Uterus (tissue), 4 donors: Measurements from ENCODE around the gene PCMTD2. TPM values are rescaled to one million over a fixed set of nuclear protein-coding genes. Genes with fewer than 3 reads are reported as not detected.

Experiments used
- DNase-seq, 2 donors: peaks; one replicate each; pipeline ENCODE4 v3.0.0-alpha.2; 2019 to 2020
- H3K27ac ChIP-seq, 2 donors: fragments of 200-600 bp; sonication (generic); 1 replicate in 1 of 2; 2 replicates in 1 of 2; pipeline ENCODE4 v1.5.1; 2016 to 2018
- H3K27me3 ChIP-seq, 2 donors: fragments of 200-600 bp; sonication (generic); one replicate each; pipeline ENCODE4 v1.5.1; 2018 to 2019; ENCODE audit warnings: control low read depth in 1 of 2
- H3K36me3 ChIP-seq, 2 donors: fragments of 200-600 bp; sonication (generic); one replicate each; pipeline ENCODE4 v1.5.1; 2019; ENCODE audit warnings: control low read depth in 1 of 2
- H3K4me1 ChIP-seq, 2 donors: fragments of 200-600 bp; sonication (generic); one replicate each; pipeline ENCODE4 v1.5.1; 2018 to 2019; ENCODE audit warnings: control low read depth in 1 of 2
- H3K4me3 ChIP-seq, 2 donors: fragments of 200-600 bp; sonication (generic); 1 replicate in 1 of 2; 2 replicates in 1 of 2; pipeline ENCODE4 v1.5.1; 2018 to 2019; ENCODE audit warnings: mild to moderate bottlenecking in 1 of 2
- H3K9me3 ChIP-seq, 2 donors: fragments of 200-600 bp; sonication (generic); one replicate each; pipeline ENCODE4 v1.5.1; 2019; ENCODE audit warnings: control low read depth in 1 of 2
- POLR2A ChIP-seq, 2 donors: fragments of 450-650 bp; IDR thresholded peaks; one replicate each; pipeline ENCODE4 v1.6.1; 2016; ENCODE audit warnings: antibody characterized with exemption in 2 of 2, mild to moderate bottlenecking in 1 of 2, moderate library complexity in 1 of 2
- intact Hi-C: fragments of 100-400 bp; cut with DNase I; formaldehyde crosslinking; loops from one replicate; pipeline ENCODE4 v1.15.1; 2023; ENCODE audit warnings: low total_unique reads
- total RNA-seq, 4 donors: library from RNA; depleted of rRNA in 3 of 4; stranded (reverse); fragments of >200 nt in 3 of 4; gene quantifications; one replicate each; pipeline versions ENCODE4 v1.1.0 to v1.2.4, GENCODE V29; 2014 to 2023
- TF ChIP-seq, protein P1 (sequence below), 4 experiments: fragments of 200-600 bp in 2 of 4; fragments of 450-650 bp in 2 of 4; sonication (generic) in 2 of 4; IDR thresholded peaks; one replicate each; pipeline ENCODE4 v1.5.1; 2016 to 2019; ENCODE audit warnings: antibody characterized with exemption in 4 of 4, mild to moderate bottlenecking in 2 of 4, moderate library complexity in 1 of 4
- donor health status: DM: yes; HTN: yes; CAD: no.

The PCMTD2 gene
- total RNA-seq, 4 donors from 2014 or later = 50.5 to 162 (median 66.1) TPM

DNA sequence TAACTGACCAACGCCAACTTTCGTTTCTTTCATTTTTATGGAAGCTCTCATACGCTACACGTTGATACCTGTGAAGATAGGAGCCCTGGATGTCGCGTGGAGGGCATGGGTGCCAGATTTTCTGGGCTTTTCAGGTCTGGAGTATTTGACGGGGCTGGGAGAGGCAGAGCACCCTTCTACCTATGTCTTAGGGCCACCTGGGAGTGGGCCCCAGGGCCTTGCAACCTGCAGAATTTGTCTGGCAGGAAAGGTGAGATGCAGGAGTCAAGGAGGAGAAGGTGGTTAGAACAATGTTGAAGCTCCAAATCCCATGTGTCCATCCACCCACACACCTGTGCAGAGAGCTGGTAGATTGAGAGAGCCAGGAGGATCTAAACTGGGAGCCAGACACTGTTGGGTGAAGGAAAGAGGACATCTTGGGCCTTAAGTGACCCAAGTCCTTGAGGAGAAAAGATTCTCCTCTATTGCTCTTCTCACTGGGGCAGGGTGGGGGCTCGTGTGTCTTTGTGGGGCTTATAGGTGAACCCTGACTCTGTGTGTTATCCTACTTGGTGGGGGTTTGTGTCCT lies 27.4 kb upstream of the PCMTD2 start:
- Histone ChIP-seq H3K27ac (no peak overlapping the region), H3K4me1 (no peaks in the 10 kb centered on the region), H3K4me3 (no peak overlapping the region), H3K9me3 (no peaks in the 10 kb centered on the region), H3K36me3 (no peaks in the 10 kb centered on the region), H3K27me3 (no peaks in the 10 kb centered on the region)
- intact Hi-C loops = no loop called here
- DNase-seq = no peak
- TF ChIP-seq, protein P1, sequence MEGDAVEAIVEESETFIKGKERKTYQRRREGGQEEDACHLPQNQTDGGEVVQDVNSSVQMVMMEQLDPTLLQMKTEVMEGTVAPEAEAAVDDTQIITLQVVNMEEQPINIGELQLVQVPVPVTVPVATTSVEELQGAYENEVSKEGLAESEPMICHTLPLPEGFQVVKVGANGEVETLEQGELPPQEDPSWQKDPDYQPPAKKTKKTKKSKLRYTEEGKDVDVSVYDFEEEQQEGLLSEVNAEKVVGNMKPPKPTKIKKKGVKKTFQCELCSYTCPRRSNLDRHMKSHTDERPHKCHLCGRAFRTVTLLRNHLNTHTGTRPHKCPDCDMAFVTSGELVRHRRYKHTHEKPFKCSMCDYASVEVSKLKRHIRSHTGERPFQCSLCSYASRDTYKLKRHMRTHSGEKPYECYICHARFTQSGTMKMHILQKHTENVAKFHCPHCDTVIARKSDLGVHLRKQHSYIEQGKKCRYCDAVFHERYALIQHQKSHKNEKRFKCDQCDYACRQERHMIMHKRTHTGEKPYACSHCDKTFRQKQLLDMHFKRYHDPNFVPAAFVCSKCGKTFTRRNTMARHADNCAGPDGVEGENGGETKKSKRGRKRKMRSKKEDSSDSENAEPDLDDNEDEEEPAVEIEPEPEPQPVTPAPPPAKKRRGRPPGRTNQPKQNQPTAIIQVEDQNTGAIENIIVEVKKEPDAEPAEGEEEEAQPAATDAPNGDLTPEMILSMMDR (IDR thresholded peaks at IDR 0.05) = no peak
- TF ChIP-seq POLR2A (IDR thresholded peaks at IDR 0.05) = no peak

DNA sequence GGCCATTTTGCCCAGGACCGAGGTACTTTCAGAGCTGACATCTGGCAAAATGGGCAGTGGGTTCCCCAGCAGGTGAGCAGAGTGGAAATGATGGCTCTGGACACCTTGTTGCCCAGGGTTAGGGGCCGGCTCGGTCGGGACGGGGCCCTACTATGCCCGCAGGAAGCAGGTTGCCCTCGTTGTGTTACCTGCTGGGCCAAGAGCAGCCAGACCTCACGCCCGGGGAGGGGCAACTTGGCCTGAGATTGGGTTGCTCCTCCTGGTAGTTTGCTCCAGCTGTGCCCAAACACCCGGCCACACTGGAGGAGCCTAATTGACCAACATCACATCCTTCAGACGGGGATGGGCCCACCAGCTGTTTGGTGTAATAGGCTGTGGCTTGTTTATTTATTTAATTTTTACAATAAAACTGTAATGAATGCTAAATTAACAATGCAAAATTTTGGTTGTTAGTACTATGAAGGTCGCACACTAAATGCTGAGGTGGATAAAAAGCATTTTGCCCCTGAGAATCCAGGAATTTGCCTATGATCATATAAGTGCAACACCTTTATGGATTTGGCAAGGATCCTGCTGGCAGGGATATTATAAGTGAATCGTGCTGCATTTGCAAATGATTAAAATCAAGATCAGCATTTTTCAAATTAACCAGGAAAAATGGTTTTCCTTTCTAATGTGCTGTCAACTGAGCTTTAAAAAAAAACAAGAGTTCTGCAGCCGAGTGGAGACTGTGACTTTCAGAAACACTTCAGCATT lies 26.6 kb upstream of the PCMTD2 start:
- DNase-seq = no peak
- Histone ChIP-seq H3K9me3 (no peaks in the 10 kb centered on the region), H3K4me3 (no peak overlapping the region), H3K27me3 (no peaks in the 10 kb centered on the region), H3K4me1 (no peaks in the 10 kb centered on the region), H3K27ac (no peak overlapping the region), H3K36me3 (no peaks in the 10 kb centered on the region)
- intact Hi-C loops = no loop called here
- TF ChIP-seq, protein P1 (IDR thresholded peaks at IDR 0.05) = no peak
- TF ChIP-seq POLR2A (IDR thresholded peaks at IDR 0.05) = no peak

DNA sequence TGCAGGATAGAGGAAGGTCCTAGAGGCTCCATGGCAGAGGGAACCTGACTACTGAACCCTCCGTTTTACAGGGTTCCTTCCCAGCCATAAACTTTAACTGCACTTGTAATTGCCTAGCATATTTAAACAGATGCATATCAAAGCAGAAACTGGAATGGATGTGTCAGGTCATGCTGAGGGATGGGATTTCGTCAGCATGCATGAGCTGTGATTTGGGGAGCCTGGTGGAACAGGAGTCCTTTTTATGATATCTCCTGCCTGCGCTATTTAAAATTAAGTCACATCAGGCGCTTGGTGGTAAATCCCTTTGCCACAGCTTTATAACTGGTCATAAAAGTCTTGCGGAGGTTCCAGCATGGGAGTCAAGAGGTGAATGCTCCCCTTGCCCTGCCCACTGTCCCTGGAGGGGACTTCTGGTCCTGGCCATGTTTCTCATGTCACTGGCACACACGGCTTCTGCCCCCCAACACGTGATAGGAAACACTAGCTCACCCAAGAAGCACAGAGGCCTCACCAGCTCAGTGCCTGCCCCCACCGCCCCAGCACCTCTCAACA lies 26.0 kb upstream of the PCMTD2 start:
- H3K4me3 ChIP-seq = no peak overlapping the region
- TF ChIP-seq, protein P1 (IDR thresholded peaks at IDR 0.05) = no peak
- no peak for TF ChIP-seq POLR2A (IDR thresholded peaks at IDR 0.05)
- no peaks in the 10 kb centered on the region for H3K27me3 ChIP-seq
- H3K27ac ChIP-seq = no peak overlapping the region
- DNase-seq = no peak
- H3K36me3 ChIP-seq = no peaks in the 10 kb centered on the region
- H3K9me3 ChIP-seq = no peaks in the 10 kb centered on the region
- intact Hi-C loops = no loop called here
- no peaks in the 10 kb centered on the region for H3K4me1 ChIP-seq

DNA sequence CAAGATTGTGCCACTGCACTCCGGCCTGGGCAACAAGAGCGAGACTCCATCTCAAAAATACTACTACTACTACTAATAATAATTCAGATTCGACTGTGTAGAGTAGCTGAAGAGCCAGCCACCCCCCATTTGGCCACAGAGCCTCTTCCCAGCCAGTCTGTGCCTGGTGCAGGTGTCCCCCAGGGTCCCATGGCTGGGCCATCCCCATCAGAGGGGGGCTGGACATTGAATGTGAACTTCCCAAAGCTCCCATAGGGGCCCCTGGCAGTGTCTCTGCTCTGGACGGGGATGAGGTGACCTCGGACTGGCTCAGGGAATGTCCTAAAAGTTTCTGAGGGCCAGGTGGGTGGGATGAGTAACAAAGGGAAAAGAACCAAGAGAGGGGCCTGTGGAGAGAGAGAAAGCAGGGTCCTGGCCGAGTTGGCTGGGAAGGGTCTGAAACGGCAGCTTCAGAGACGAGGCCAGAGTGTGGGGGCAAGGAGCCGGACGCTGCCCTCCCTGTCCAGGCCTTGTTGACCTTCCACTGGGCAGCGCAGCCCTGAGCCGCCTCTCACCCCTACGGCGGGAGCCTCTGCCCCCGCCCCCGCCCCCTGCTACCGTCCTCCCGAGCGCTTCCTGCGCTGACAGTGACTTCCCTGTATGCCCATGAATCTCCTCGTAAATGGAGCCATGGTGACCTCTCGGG lies 24.9 kb upstream of the PCMTD2 start:
- no peak for DNase-seq
- H3K4me1 ChIP-seq = no peaks in the 10 kb centered on the region
- no peak for TF ChIP-seq POLR2A (IDR thresholded peaks at IDR 0.05)
- TF ChIP-seq, protein P1 (IDR thresholded peaks at IDR 0.05) = no peak
- no peaks in the 10 kb centered on the region for H3K9me3 ChIP-seq
- no peaks in the 10 kb centered on the region for H3K36me3 ChIP-seq
- intact Hi-C loops = no loop called here
- H3K27ac ChIP-seq = no peak overlapping the region
- no peak overlapping the region for H3K4me3 ChIP-seq
- no peaks in the 10 kb centered on the region for H3K27me3 ChIP-seq
